GM23248 (cell line): ENCODE data around the gene RBMS3. TPM values are rescaled to one million over a fixed set of nuclear protein-coding genes. Genes with fewer than 3 reads are reported as not detected.
A peak's percentile ranks its signal among the peaks of the same experiment; 100 is the strongest.
"Not testable (repeated sequence)": the region's sequence is repeated elsewhere in the genome, so short reads cannot be mapped to it uniquely, and the experiment has no call there.

Experiments used
- DNase-seq: peaks from one replicate; pipeline ENCODE4 v3.0.0-alpha.2; 2015
- H2AFZ ChIP-seq: fragments of 200-600 bp; sonication (generic); 2 replicates; pipeline ENCODE4 v1.6.1; 2016; ENCODE audit warnings: antibody characterized with exemption
- H3F3A ChIP-seq: fragments of 200-600 bp; sonication (generic); 2 replicates; pipeline ENCODE4 v1.6.1; 2016; ENCODE audit warnings: mild to moderate bottlenecking, antibody characterized with exemption, mixed run types; ENCODE audit not compliant: insufficient read depth
- H3K27ac ChIP-seq: fragments of 200-600 bp; sonication (generic); 2 replicates; pipeline ENCODE4 v1.5.1; 2016; ENCODE audit warnings: mild to moderate bottlenecking
- H3K27me3 ChIP-seq: fragments of 200-600 bp; sonication (generic); replicated peaks from 2 replicates; pipeline ENCODE4 v1.6.1; 2016; ENCODE audit warnings: mild to moderate bottlenecking; ENCODE audit not compliant: insufficient read depth
- H3K36me3 ChIP-seq: fragments of 200-600 bp; sonication (generic); 2 replicates; pipeline ENCODE4 v1.6.1; 2016; ENCODE audit warnings: low read depth, mild to moderate bottlenecking
- H3K4me1 ChIP-seq: fragments of 200-600 bp; sonication (generic); 2 replicates; pipeline ENCODE4 v1.6.1; 2016; ENCODE audit warnings: mild to moderate bottlenecking; ENCODE audit not compliant: insufficient read depth
- H3K4me2 ChIP-seq: fragments of 200-600 bp; sonication (generic); one replicate; pipeline ENCODE4 v1.6.1; 2016; ENCODE audit warnings: mild to moderate bottlenecking; ENCODE audit not compliant: unreplicated experiment
- H3K4me3 ChIP-seq: fragments of 200-600 bp; sonication (generic); 2 replicates; pipeline ENCODE4 v1.5.1; 2016; ENCODE audit warnings: mild to moderate bottlenecking
- H3K79me2 ChIP-seq: fragments of 200-600 bp; sonication (generic); 2 replicates; pipeline ENCODE4 v1.6.1; 2016; ENCODE audit warnings: mild to moderate bottlenecking; ENCODE audit not compliant: insufficient read depth
- H3K9ac ChIP-seq: fragments of 200-600 bp; sonication (generic); 2 replicates; pipeline ENCODE4 v1.6.1; 2016; ENCODE audit warnings: mild to moderate bottlenecking
- H3K9me2 ChIP-seq: fragments of 200-600 bp; sonication (generic); 2 replicates; pipeline ENCODE4 v1.6.1; 2016; ENCODE audit warnings: mixed run types, mild to moderate bottlenecking, moderate library complexity; ENCODE audit not compliant: insufficient read depth
- H3K9me3 ChIP-seq: fragments of 200-600 bp; sonication (generic); one replicate; pipeline ENCODE4 v1.6.1; 2017; ENCODE audit warnings: low read depth
- H4K20me1 ChIP-seq: fragments of 200-600 bp; sonication (generic); 2 replicates; pipeline ENCODE4 v1.6.0; 2016; ENCODE audit not compliant: insufficient read depth
- EZH2 ChIP-seq: fragments of 200-600 bp; sonication (generic); IDR thresholded peaks from 2 replicates; pipeline ENCODE4 v1.6.1; 2018; ENCODE audit warnings: antibody characterized with exemption, mild to moderate bottlenecking; ENCODE audit not compliant: insufficient read depth, poor library complexity, severe bottlenecking
- EZH2phosphoT487 ChIP-seq: fragments of 200-600 bp; sonication (generic); IDR thresholded peaks from 2 replicates; pipeline ENCODE4 v1.6.1; 2018; ENCODE audit warnings: antibody characterized with exemption, moderate library complexity, mild to moderate bottlenecking, low read depth; ENCODE audit not compliant: insufficient read depth
- WGBS, 2 experiments: methylation state at CpG; one replicate each; pipeline ENCODE4 v1.1.6; 2015 to 2017; ENCODE audit warnings: low lambda C conversion rate in 2 of 2, low coverage in 1 of 2; ENCODE audit errors: missing lambda C conversion rate in 2 of 2; 5-methylcytosine and 5-hydroxymethylcytosine counted together
- in situ Hi-C: fragments of 300-500 bp; cut with MboI; formaldehyde crosslinking; loops from 2 replicates; pipeline ENCODE4 v1.15.0; 2020
- polyA plus RNA-seq: library from polyadenylated mRNA; unstranded; fragments of >200 nt; fragmentation: Nextera tagmentation; extraction: Ambion mirVana; gene quantifications from 2 replicates; pipeline ENCODE4 v1.2.1, GENCODE V29; 2016
- total RNA-seq: library from RNA; depleted of rRNA; stranded (reverse); fragments of >200 nt; shearing (Covaris generic); gene quantifications from 2 replicates; pipeline ENCODE4 v1.2.3, GENCODE V29; 2014

RBMS3 gene
- total and polyA plus RNA-seq, 2 experiments from 2014 or later, result 40.0 to 94.3 TPM

DNA sequence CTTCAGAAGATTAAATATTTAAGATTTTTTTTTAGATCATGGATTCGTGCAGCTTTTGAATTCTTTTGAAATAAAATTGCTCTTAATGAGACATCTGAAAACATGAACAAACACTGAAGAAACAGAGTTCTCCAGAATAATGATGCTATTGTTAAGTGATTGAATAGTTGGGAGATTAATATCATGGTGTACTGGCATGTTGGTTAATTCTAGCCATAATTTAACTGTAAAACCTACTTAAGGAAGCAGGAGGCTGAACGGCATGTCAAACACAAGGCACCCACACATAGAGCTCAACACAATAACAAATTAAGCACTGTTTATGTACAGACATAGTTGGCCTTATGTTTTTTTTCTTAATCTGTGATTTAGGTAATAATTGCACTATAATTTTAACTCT is 185.6 kb downstream of the RBMS3 start:
- Histone ChIP-seq H4K20me1 (no peaks in the 10 kb centered on the region), H3K9me2 (no peaks in the 10 kb centered on the region), H3K9me3 (no peaks in the 10 kb centered on the region), H3F3A (0 out of 2 replicates have a peak, but pooled peaks cover 4% of the 10 kb centered on the region), H3K79me2 (peaks cover 57% of the 10 kb centered on the region), H3K27ac (0 out of 2 replicates have a peak overlapping the region, but pooled peaks have one; percentile 5), H3K4me1 (peaks cover 11% of the 10 kb centered on the region; the same call in 1 of the 2 replicates), H3K4me2 (no peak overlapping the region), H2AFZ (no peak overlapping the region), H3K9ac (no peak overlapping the region), H3K4me3 (no peak overlapping the region), H3K27me3 (no peaks in the 10 kb centered on the region), H3K36me3 (peaks cover 6% of the 10 kb centered on the region; the same call in 1 of the 2 replicates)
- no peak for TF ChIP-seq EZH2phosphoT487
- no peak for TF ChIP-seq EZH2
- no peak for DNase-seq
- 72 to 80% methylated on average over 2 of the region's 2 CpGs for WGBS, 2 experiments
- in situ Hi-C loops, result no loop called here

DNA sequence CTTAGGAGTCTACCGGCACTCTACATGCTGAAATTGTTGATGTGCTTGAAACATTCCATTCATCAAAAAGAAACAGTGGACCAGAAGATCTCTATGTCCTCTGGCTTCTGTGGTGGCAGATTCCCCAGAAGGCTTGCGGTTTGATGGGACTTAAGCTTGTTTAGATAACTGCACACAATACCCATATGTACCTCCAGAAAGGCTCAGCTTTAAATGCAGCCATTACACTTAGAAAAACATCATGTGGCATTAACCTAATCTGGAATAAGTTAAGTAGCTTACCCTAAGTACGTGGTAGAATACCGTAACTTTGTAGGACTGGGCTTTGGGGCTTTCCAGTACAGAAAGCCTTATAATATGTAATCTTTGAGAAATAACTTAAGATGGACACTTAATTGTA is 187.3 kb downstream of the RBMS3 start:
- H3F3A ChIP-seq, result 0 out of 2 replicates have a peak, but pooled peaks cover 4% of the 10 kb centered on the region
- H3K79me2 ChIP-seq, result peaks cover 50% of the 10 kb centered on the region
- no peaks in the 10 kb centered on the region for H3K36me3 ChIP-seq
- in situ Hi-C loops, result no loop called here
- H3K27me3 ChIP-seq, result no peaks in the 10 kb centered on the region
- no peaks in the 10 kb centered on the region for H3K9me2 ChIP-seq
- H3K4me2 ChIP-seq, result no peak overlapping the region
- H3K27ac ChIP-seq, result no peak overlapping the region
- no peak overlapping the region for H3K4me3 ChIP-seq
- TF ChIP-seq EZH2, result no peak
- no peak for TF ChIP-seq EZH2phosphoT487
- no peaks in the 10 kb centered on the region for H4K20me1 ChIP-seq
- 98% methylated on average over 4 of the region's 4 CpGs for WGBS, 2 experiments
- no peak for DNase-seq
- no peak overlapping the region for H3K9ac ChIP-seq
- H2AFZ ChIP-seq, result no peak overlapping the region
- peaks cover 11% of the 10 kb centered on the region; the same call in 1 of the 2 replicates for H3K4me1 ChIP-seq
- H3K9me3 ChIP-seq, result no peaks in the 10 kb centered on the region

DNA sequence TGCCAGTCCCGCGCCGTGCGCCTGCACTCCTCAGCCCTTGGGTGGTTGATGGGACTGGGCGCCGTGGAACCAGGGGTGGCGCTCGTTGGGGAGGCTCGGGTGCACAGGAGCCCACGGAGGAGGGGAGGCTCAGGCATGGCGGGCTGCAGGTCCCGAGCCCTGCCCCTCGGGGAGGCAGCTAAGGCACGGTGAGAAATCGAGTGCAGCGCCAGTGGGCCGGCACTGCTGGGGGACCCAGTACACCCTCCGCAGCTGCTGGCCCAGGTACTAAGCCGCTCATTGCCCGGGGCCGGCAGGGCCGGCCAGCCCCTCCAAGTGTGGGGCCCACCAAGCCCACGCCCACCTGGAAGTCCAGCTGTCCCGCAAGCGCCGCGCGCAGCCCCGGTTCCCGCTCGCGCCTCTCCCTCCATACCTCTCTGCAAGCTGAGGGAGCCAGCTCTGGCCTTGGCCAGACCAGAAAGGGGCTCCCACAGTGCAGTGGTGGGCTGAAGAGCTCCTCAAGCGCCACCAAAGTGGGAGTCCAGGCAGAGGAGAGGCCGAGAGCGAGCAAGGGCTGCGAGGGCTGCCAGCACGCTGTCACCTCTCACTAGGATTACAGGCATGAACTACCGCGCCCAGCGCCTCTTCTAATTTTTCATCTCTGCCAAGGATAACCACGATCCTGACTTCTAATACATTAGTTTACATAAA is 192.8 kb downstream of the RBMS3 start:
- in situ Hi-C loops, H3K9ac ChIP-seq, H3K4me2 ChIP-seq, H3K36me3 ChIP-seq, H3K27me3 ChIP-seq, H3F3A ChIP-seq, H4K20me1 ChIP-seq, DNase-seq, H3K4me3 ChIP-seq, H3K9me3 ChIP-seq, H3K27ac ChIP-seq, H3K9me2 ChIP-seq, H3K4me1 ChIP-seq, H2AFZ ChIP-seq: not testable (repeated sequence)
- WGBS, 2 experiments, result 98 to 99% methylated on average over 31 to 40 of the region's 41 CpGs
- H3K79me2 ChIP-seq, result peaks cover 58% of the 10 kb centered on the region

DNA sequence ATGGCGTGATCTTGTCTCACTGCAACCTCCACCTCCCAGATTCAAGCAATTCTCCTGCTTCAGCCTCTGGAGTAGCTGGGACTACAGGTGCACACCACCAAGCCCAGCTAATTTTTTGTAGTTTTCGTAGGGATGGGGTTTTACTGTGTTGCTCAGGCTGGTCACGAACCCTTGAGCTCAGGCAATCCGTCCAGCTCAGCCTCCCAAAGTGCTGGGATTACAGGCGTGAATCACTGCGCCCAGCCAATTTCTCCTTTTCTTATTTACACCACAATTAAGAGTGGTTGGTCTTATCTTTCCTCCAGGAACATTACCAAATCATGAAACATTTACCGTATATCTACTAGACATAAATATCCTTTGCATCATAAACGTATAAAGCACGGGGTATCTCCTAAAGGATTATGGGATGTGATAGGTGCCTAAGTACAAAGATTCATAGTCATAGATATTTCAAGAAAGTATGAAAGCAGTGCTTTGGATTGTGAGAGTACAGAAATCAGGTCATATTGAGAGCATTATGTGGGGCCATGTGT is 194.5 kb downstream of the RBMS3 start:
- in situ Hi-C loops, result no loop called here
- TF ChIP-seq EZH2, result no peak
- no peak for TF ChIP-seq EZH2phosphoT487

More for the DNA sequence above, 194.5 kb downstream of the RBMS3 start:
- Histone ChIP-seq H2AFZ (no peak overlapping the region), H3K36me3 (no peaks in the 10 kb centered on the region), H3K27ac (no peak overlapping the region), H3K9ac (no peak overlapping the region), H3K9me2 (no peaks in the 10 kb centered on the region), H3K4me3 (no peak overlapping the region), H3K27me3 (no peaks in the 10 kb centered on the region), H3K4me1 (peaks cover 6% of the 10 kb centered on the region), H3K9me3 (no peaks in the 10 kb centered on the region), H3K79me2 (peaks cover 54% of the 10 kb centered on the region), H4K20me1 (no peaks in the 10 kb centered on the region), H3F3A (peaks cover 10% of the 10 kb centered on the region; the same call in 1 of the 2 replicates), H3K4me2 (no peak overlapping the region)
- WGBS, 2 experiments, result 94 to 97% methylated on average over 9 of the region's 9 CpGs
- DNase-seq, result no peak
